ENCODE data around the gene FKBP5.
"Not testable (repeated sequence)": the region's sequence is repeated elsewhere in the genome, so short reads cannot be mapped to it uniquely, and the experiment has no call there.

Gene FKBP5

GRCh38 chr6:35541836-35542235 is 146.9 kb downstream of the FKBP5 start:
- Mint-ChIP-seq H3K27ac (no peak overlapping the region), H3K27me3 (ENCODE audit: low read depth) (peaks cover 4% of the 10 kb centered on the region), H3K4me3 (no peak overlapping the region), H3K9me3 (no peaks in the 10 kb centered on the region), H3K4me1 (ENCODE audit: low read depth) (no peaks in the 10 kb centered on the region), H3K36me3 (ENCODE audit: low read depth) (no peaks in the 10 kb centered on the region)

- no peak overlapping the region for H3K27ac Mint-ChIP-seq
Observed at GRCh38 chr6:35539223-35539622, 149.5 kb downstream of the FKBP5 start.

GRCh38 chr6:35535847-35536246 is 152.9 kb downstream of the FKBP5 start:
- H3K27ac Mint-ChIP-seq; H3K4me1 Mint-ChIP-seq (ENCODE audit: low read depth); H3K36me3 Mint-ChIP-seq (ENCODE audit: low read depth); H3K9me3 Mint-ChIP-seq; H3K4me3 Mint-ChIP-seq: not testable (repeated sequence)
- H3K27me3 Mint-ChIP-seq (ENCODE audit: low read depth), result peaks cover 32% of the 10 kb centered on the region

More at GRCh38 chr6:35539223-35539622, 149.5 kb downstream of the FKBP5 start:
- Mint-ChIP-seq H3K4me1 (ENCODE audit: low read depth) (peaks cover 2% of the 10 kb centered on the region), H3K27me3 (ENCODE audit: low read depth) (peaks cover 16% of the 10 kb centered on the region), H3K9me3 (no peaks in the 10 kb centered on the region), H3K36me3 (ENCODE audit: low read depth) (no peaks in the 10 kb centered on the region), H3K4me3 (no peak overlapping the region)

DNA sequence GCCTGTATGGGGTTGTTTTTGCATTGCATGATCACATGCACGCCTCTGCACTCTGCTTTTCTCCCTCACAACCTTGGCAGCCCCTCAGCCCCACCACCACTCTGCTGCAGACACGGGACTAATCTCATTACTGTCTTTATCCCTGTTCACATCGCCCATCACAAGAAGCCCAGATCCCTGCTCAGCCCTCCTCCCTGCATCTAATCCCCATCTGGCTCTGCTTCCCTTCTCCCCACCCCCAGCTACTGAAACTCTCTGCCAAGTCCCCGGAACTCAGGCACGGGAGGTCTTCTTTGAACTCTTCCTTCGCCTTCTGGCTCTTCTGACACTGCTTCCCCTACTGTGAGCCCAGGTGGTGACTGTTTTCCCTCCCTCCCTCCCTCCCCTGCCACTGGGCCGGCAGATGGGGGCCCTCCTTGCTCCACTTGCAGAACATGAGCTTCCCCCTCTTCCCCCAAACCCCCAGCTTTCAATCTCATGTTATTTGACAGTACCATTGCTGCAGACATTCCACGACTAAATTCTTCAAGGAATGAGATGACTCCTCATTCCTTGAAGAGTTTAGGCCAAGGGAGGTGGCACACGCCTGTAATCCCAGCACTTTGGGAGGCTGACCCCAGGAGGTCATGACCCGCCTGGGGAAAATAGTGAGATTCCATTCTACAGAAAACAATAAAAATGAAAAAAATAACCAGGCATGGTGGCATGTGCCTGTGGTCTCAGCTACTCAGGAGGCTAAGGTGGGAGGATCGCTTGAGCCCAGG is 154.1 kb downstream of the FKBP5 start:
- Mint-ChIP-seq H3K27ac (no peak overlapping the region), H3K9me3 (no peaks in the 10 kb centered on the region), H3K27me3 (ENCODE audit: low read depth) (peaks cover 28% of the 10 kb centered on the region), H3K4me1 (ENCODE audit: low read depth) (peaks cover 2% of the 10 kb centered on the region), H3K36me3 (ENCODE audit: low read depth) (no peaks in the 10 kb centered on the region), H3K4me3 (no peak overlapping the region)

DNA sequence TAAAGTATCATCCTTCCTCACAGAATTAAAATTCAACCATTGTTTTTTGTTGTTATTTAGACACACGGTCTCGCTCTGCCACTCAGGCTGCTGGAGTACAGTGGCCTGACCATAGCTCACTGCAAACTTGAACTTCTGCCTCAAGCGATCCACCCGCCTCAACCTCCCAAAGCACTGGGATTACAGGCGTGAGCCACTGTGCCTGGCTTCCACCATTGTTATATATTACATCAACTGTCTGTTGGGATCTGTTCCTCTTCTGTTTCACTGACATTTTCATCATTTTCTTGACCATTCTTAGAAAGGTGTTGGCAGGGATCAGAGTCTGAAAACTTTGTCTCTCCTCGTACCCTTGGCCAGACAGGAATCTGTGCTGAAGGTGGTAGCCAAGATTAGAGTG is 154.7 kb downstream of the FKBP5 start:
- Mint-ChIP-seq H3K36me3 (ENCODE audit: low read depth) (no peaks in the 10 kb centered on the region), H3K27ac (no peak overlapping the region), H3K9me3 (no peaks in the 10 kb centered on the region), H3K4me1 (ENCODE audit: low read depth) (peaks cover 2% of the 10 kb centered on the region), H3K27me3 (ENCODE audit: low read depth) (peaks cover 28% of the 10 kb centered on the region), H3K4me3 (no peak overlapping the region)

GRCh38 chr6:35532126-35532525 is 156.6 kb downstream of the FKBP5 start:
- Mint-ChIP-seq H3K4me3 (no peak overlapping the region), H3K36me3 (ENCODE audit: low read depth) (no peaks in the 10 kb centered on the region)

DNA sequence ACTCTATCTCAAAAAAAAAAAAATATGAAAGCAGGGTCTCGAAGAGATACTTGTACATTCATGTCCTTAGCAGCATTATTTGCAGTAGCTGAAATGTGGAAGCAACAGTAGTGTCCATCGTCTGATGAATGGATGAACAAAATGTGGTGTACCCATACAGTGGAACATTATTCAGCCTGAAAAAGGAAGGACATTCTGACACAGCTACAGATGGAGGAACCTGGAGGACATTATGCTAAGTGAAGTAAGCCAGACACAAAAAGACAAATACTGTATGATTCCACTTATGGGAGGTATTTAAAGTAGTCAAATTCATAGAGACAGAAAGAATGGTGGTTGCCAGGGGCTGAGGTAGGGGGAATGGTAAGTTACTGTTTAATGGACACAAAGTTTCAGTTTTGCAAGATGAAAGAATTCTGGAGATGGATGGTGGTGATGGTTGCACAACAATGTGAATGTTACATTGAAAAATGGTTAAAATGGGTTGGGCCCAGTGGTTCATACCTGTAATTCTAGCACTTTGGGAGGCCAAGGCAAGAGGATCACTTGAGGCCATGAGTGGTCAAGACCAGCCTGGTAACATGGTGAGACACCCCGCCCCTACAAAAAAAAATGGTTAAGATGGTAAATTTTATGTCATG is 164.2 kb downstream of the FKBP5 start:
- H3K4me1 Mint-ChIP-seq (ENCODE audit: low read depth), result peaks cover 13% of the 10 kb centered on the region
- no peaks in the 10 kb centered on the region for H3K36me3 Mint-ChIP-seq (ENCODE audit: low read depth)
- H3K27me3 Mint-ChIP-seq (ENCODE audit: low read depth), result peaks cover 9% of the 10 kb centered on the region
- no peak overlapping the region for H3K27ac Mint-ChIP-seq
- H3K4me3 Mint-ChIP-seq, result no peak overlapping the region
- H3K9me3 Mint-ChIP-seq, result no peaks in the 10 kb centered on the region

More at GRCh38 chr6:35532126-35532525, 156.6 kb downstream of the FKBP5 start:
- Mint-ChIP-seq H3K4me1 (ENCODE audit: low read depth) (peaks cover 2% of the 10 kb centered on the region), H3K27me3 (ENCODE audit: low read depth) (peaks cover 37% of the 10 kb centered on the region), H3K27ac (no peak overlapping the region), H3K9me3 (no peaks in the 10 kb centered on the region)
